Mammary epithelial cell (primary cell): ENCODE measurements around the gene GUCY1B1.

Experiments
- EZH2 ChIP-seq: IDR thresholded peaks from 2 replicates; pipeline ENCODE4 v1.6.1; 2012; ENCODE audit warnings: low read length, inconsistent platforms, borderline replicate concordance
- TF ChIP-seq, protein P1 (sequence below), 2 donors: IDR thresholded peaks in 1 of 2; conservative IDR thresholded peaks in 1 of 2; 2 replicates each; pipeline ENCODE4 v1.5.1; 2011 to 2012; ENCODE audit warnings: inconsistent platforms in 2 of 2, low read length in 2 of 2, mild to moderate bottlenecking in 2 of 2, control low read depth in 1 of 2, low read depth in 1 of 2; ENCODE audit not compliant: insufficient read depth in 1 of 2; ENCODE audit errors: extremely low read depth in 1 of 2

GRCh38 chr4:155846929-155847328 lies 88.1 kb downstream of the GUCY1B1 start:
- TF ChIP-seq, protein P1, sequence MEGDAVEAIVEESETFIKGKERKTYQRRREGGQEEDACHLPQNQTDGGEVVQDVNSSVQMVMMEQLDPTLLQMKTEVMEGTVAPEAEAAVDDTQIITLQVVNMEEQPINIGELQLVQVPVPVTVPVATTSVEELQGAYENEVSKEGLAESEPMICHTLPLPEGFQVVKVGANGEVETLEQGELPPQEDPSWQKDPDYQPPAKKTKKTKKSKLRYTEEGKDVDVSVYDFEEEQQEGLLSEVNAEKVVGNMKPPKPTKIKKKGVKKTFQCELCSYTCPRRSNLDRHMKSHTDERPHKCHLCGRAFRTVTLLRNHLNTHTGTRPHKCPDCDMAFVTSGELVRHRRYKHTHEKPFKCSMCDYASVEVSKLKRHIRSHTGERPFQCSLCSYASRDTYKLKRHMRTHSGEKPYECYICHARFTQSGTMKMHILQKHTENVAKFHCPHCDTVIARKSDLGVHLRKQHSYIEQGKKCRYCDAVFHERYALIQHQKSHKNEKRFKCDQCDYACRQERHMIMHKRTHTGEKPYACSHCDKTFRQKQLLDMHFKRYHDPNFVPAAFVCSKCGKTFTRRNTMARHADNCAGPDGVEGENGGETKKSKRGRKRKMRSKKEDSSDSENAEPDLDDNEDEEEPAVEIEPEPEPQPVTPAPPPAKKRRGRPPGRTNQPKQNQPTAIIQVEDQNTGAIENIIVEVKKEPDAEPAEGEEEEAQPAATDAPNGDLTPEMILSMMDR (conservative IDR thresholded peaks at IDR 0.05 in 1 of 2, IDR thresholded peaks at IDR 0.05 in 1 of 2; ENCODE audit: extremely low read depth in 1 of 2, insufficient read depth in 1 of 2, low read depth in 1 of 2, low read length in 2 of 2) = no peak
- no peak for TF ChIP-seq EZH2
